ENCODE results near the gene MSH2. TPM values are rescaled to one million over a fixed set of nuclear protein-coding genes. Genes with fewer than 3 reads are reported as not detected.
A peak's percentile ranks its signal among the peaks of the same experiment; 100 is the strongest.
"Not testable (repeated sequence)": the region's sequence is repeated elsewhere in the genome, so short reads cannot be mapped to it uniquely, and the experiment has no call there.

The MSH2 gene
- total and polyA plus RNA-seq, 2 experiments from 2014 or later, result 17.8 to 21.8 TPM

GRCh38 chr2:47437287-47437686, 34.3 kb downstream of the MSH2 start:
- Histone ChIP-seq H3K9me2 (ENCODE audit: insufficient read depth) (no peaks in the 10 kb centered on the region), H3K79me2 (ENCODE audit: insufficient read depth) (no peaks in the 10 kb centered on the region), H3F3A (ENCODE audit: insufficient read depth) (no peaks in the 10 kb centered on the region; the same call in 1 of the 2 replicates), H3K36me3 (ENCODE audit: low read depth) (no peaks in the 10 kb centered on the region), H4K20me1 (ENCODE audit: insufficient read depth) (no peaks in the 10 kb centered on the region), H3K4me2 (ENCODE audit: unreplicated experiment) (no peak overlapping the region), H3K27ac (no peak overlapping the region), H3K4me1 (ENCODE audit: insufficient read depth) (no peaks in the 10 kb centered on the region), H3K27me3 (replicated peaks; ENCODE audit: insufficient read depth) (no peaks in the 10 kb centered on the region), H2AFZ (no peak overlapping the region), H3K9me3 (ENCODE audit: low read depth) (no peaks in the 10 kb centered on the region), H3K4me3 (no peak overlapping the region), H3K9ac (no peak overlapping the region)
- no peak for TF ChIP-seq EZH2 (IDR thresholded peaks at IDR 0.05; ENCODE audit: insufficient read depth, poor library complexity, severe bottlenecking)
- no peak for TF ChIP-seq EZH2phosphoT487 (IDR thresholded peaks at IDR 0.05; ENCODE audit: insufficient read depth, low read depth)
- in situ Hi-C loops (cut with MboI), result no loop called here
- peak; percentile 76 for DNase-seq
- WGBS, 2 experiments (ENCODE audit: low coverage in 1 of 2, low lambda C conversion rate in 2 of 2, missing lambda C conversion rate in 2 of 2), result 10 to 13% methylated on average over 4 of the region's 4 CpGs

GRCh38 chr2:47438106-47438505, 35.1 kb downstream of the MSH2 start:
- no peak for DNase-seq
- H3K9me2 ChIP-seq (ENCODE audit: insufficient read depth), result no peaks in the 10 kb centered on the region
- no peaks in the 10 kb centered on the region for H4K20me1 ChIP-seq (ENCODE audit: insufficient read depth)
- H3F3A ChIP-seq (ENCODE audit: insufficient read depth), result no peaks in the 10 kb centered on the region; the same call in 1 of the 2 replicates
- H3K27ac ChIP-seq, result no peak overlapping the region
- no peak overlapping the region for H3K4me3 ChIP-seq
- no peaks in the 10 kb centered on the region for H3K36me3 ChIP-seq (ENCODE audit: low read depth)
- no peaks in the 10 kb centered on the region for H3K27me3 ChIP-seq (replicated peaks; ENCODE audit: insufficient read depth)
- no peak overlapping the region for H2AFZ ChIP-seq
- no peaks in the 10 kb centered on the region for H3K4me1 ChIP-seq (ENCODE audit: insufficient read depth)
- 94 to 98% methylated on average over 3 of the region's 3 CpGs for WGBS, 2 experiments (ENCODE audit: low coverage in 1 of 2, low lambda C conversion rate in 2 of 2, missing lambda C conversion rate in 2 of 2)
- no peak overlapping the region for H3K9ac ChIP-seq
- H3K9me3 ChIP-seq (ENCODE audit: low read depth), result no peaks in the 10 kb centered on the region
- TF ChIP-seq EZH2 (IDR thresholded peaks at IDR 0.05; ENCODE audit: insufficient read depth, poor library complexity, severe bottlenecking) (no peak), EZH2phosphoT487 (IDR thresholded peaks at IDR 0.05; ENCODE audit: insufficient read depth, low read depth) (no peak)
- no peaks in the 10 kb centered on the region for H3K79me2 ChIP-seq (ENCODE audit: insufficient read depth)
- no peak overlapping the region for H3K4me2 ChIP-seq (ENCODE audit: unreplicated experiment)
- in situ Hi-C loops (cut with MboI), result no loop called here

- Histone ChIP-seq H4K20me1 (ENCODE audit: insufficient read depth) (no peaks in the 10 kb centered on the region), H3K27ac (no peak overlapping the region), H3F3A (ENCODE audit: insufficient read depth) (no peaks in the 10 kb centered on the region; the same call in 1 of the 2 replicates), H3K9me3 (ENCODE audit: low read depth) (no peaks in the 10 kb centered on the region), H3K79me2 (ENCODE audit: insufficient read depth) (no peaks in the 10 kb centered on the region), H3K4me3 (no peak overlapping the region), H3K27me3 (replicated peaks; ENCODE audit: insufficient read depth) (no peaks in the 10 kb centered on the region), H3K9me2 (ENCODE audit: insufficient read depth) (no peaks in the 10 kb centered on the region), H2AFZ (no peak overlapping the region), H3K36me3 (ENCODE audit: low read depth) (no peaks in the 10 kb centered on the region), H3K4me1 (ENCODE audit: insufficient read depth) (no peaks in the 10 kb centered on the region), H3K9ac (no peak overlapping the region), H3K4me2 (ENCODE audit: unreplicated experiment) (no peak overlapping the region)
- TF ChIP-seq EZH2 (IDR thresholded peaks at IDR 0.05; ENCODE audit: insufficient read depth, poor library complexity, severe bottlenecking) (no peak), EZH2phosphoT487 (IDR thresholded peaks at IDR 0.05; ENCODE audit: insufficient read depth, low read depth) (no peak)
- no peak for DNase-seq
- in situ Hi-C loops (cut with MboI), result no loop called here
- WGBS, 2 experiments (ENCODE audit: low coverage in 1 of 2, low lambda C conversion rate in 2 of 2, missing lambda C conversion rate in 2 of 2), result 99 to 100% methylated on average over 2 of the region's 2 CpGs
Measured at GRCh38 chr2:47438783-47439182, 35.8 kb downstream of the MSH2 start.

GRCh38 chr2:47451790-47452189, 48.8 kb downstream of the MSH2 start:
- in situ Hi-C loops (cut with MboI), result no loop called here
- Histone ChIP-seq H3F3A (ENCODE audit: insufficient read depth) (no peaks in the 10 kb centered on the region), H3K9me3 (ENCODE audit: low read depth) (no peaks in the 10 kb centered on the region), H3K36me3 (ENCODE audit: low read depth) (no peaks in the 10 kb centered on the region), H3K4me2 (ENCODE audit: unreplicated experiment) (no peak overlapping the region), H3K4me3 (no peak overlapping the region), H3K27ac (no peak overlapping the region), H3K27me3 (replicated peaks; ENCODE audit: insufficient read depth) (no peaks in the 10 kb centered on the region), H2AFZ (no peak overlapping the region), H3K4me1 (ENCODE audit: insufficient read depth) (no peaks in the 10 kb centered on the region), H3K79me2 (ENCODE audit: insufficient read depth) (no peaks in the 10 kb centered on the region), H4K20me1 (ENCODE audit: insufficient read depth) (no peaks in the 10 kb centered on the region), H3K9ac (no peak overlapping the region), H3K9me2 (ENCODE audit: insufficient read depth) (no peaks in the 10 kb centered on the region)
- no peak for DNase-seq
- TF ChIP-seq EZH2 (IDR thresholded peaks at IDR 0.05; ENCODE audit: insufficient read depth, poor library complexity, severe bottlenecking) (no peak), EZH2phosphoT487 (IDR thresholded peaks at IDR 0.05; ENCODE audit: insufficient read depth, low read depth) (no peak)

- Histone ChIP-seq H3K79me2 (ENCODE audit: insufficient read depth) (no peaks in the 10 kb centered on the region), H3K36me3 (ENCODE audit: low read depth) (no peaks in the 10 kb centered on the region), H3K4me2 (ENCODE audit: unreplicated experiment) (no peak overlapping the region), H3K9me3 (ENCODE audit: low read depth) (no peaks in the 10 kb centered on the region), H3K4me3 (no peak overlapping the region), H3K9ac (no peak overlapping the region), H3K27ac (no peak overlapping the region), H2AFZ (no peak overlapping the region), H3K9me2 (ENCODE audit: insufficient read depth) (no peaks in the 10 kb centered on the region), H3K4me1 (ENCODE audit: insufficient read depth) (no peaks in the 10 kb centered on the region), H4K20me1 (ENCODE audit: insufficient read depth) (no peaks in the 10 kb centered on the region), H3K27me3 (replicated peaks; ENCODE audit: insufficient read depth) (no peaks in the 10 kb centered on the region), H3F3A (ENCODE audit: insufficient read depth) (no peaks in the 10 kb centered on the region)
- no peak for TF ChIP-seq EZH2 (IDR thresholded peaks at IDR 0.05; ENCODE audit: insufficient read depth, poor library complexity, severe bottlenecking)
- no peak for TF ChIP-seq EZH2phosphoT487 (IDR thresholded peaks at IDR 0.05; ENCODE audit: insufficient read depth, low read depth)
- in situ Hi-C loops (cut with MboI), result no loop called here
- 98% methylated on average over 2 of the region's 2 CpGs for WGBS, 2 experiments (ENCODE audit: low coverage in 1 of 2, low lambda C conversion rate in 2 of 2, missing lambda C conversion rate in 2 of 2)
- DNase-seq, result no peak
Measured at GRCh38 chr2:47452761-47453160, 49.8 kb downstream of the MSH2 start.

- H3K9ac ChIP-seq; H3K27me3 ChIP-seq (replicated peaks; ENCODE audit: insufficient read depth); H3K79me2 ChIP-seq (ENCODE audit: insufficient read depth); H3K9me2 ChIP-seq (ENCODE audit: insufficient read depth); H4K20me1 ChIP-seq (ENCODE audit: insufficient read depth); H3K4me2 ChIP-seq (ENCODE audit: unreplicated experiment); H3K9me3 ChIP-seq (ENCODE audit: low read depth); H3K36me3 ChIP-seq (ENCODE audit: low read depth); H2AFZ ChIP-seq; in situ Hi-C loops (cut with MboI); H3K27ac ChIP-seq; H3K4me1 ChIP-seq (ENCODE audit: insufficient read depth); H3K4me3 ChIP-seq; H3F3A ChIP-seq (ENCODE audit: insufficient read depth); DNase-seq: not testable (repeated sequence)
- 93 to 94% methylated on average over 5 of the region's 5 CpGs for WGBS, 2 experiments (ENCODE audit: low coverage in 1 of 2, low lambda C conversion rate in 2 of 2, missing lambda C conversion rate in 2 of 2)
Measured at GRCh38 chr2:47454818-47455217, 51.9 kb downstream of the MSH2 start.

All from GM23248 (cell line).